Endothelial cell of hepatic sinusoid (primary cell): ENCODE data around the gene MLF2.
"Not testable (repeated sequence)": the region's sequence is repeated elsewhere in the genome, so short reads cannot be mapped to it uniquely, and the experiment has no call there.

Experiments used
- in situ Hi-C: cut with HindIII; loops from 2 replicates; pipeline ENCODE4 v1.10.0; 2017; ENCODE audit warnings: low sequenced_read_pairs

Gene MLF2

GRCh38 chr12:6735448-6736191 is 17.3 kb downstream of the MLF2 start:
- in situ Hi-C loops = no loop called here

GRCh38 chr12:6734506-6735387 is 18.2 kb downstream of the MLF2 start:
- in situ Hi-C loops = loop anchor here (5.0 kb wide), 1 partner anchor 63 kb away; no protein-coding TSS in a partner anchor

- in situ Hi-C loops = loop anchor here (5.0 kb wide), 1 partner anchor 67 kb away; no protein-coding TSS in a partner anchor
Observed at GRCh38 chr12:6730169-6730568, 22.8 kb downstream of the MLF2 start.

GRCh38 chr12:6729186-6729585 is 23.8 kb downstream of the MLF2 start:
- in situ Hi-C loops = loop anchor here (5.0 kb wide), 1 partner anchor 37 kb away; no protein-coding TSS in a partner anchor

- in situ Hi-C loops = loop anchor here (5.0 kb wide), 1 partner anchor 33 kb away; no protein-coding TSS in a partner anchor
Observed at GRCh38 chr12:6725350-6725749, 27.6 kb downstream of the MLF2 start.

GRCh38 chr12:6724409-6724797 is 28.5 kb downstream of the MLF2 start:
- in situ Hi-C loops = no loop called here

GRCh38 chr12:6723607-6724408 is 29.1 kb downstream of the MLF2 start, which contains the start of gene COPS7A:
TSS of gene COPS7A (plus strand) at chr12:6724046. CDS start at chr12:6724657, 611 bp downstream.
- in situ Hi-C loops = no loop called here

GRCh38 chr12:6722863-6723262 is 30.1 kb downstream of the MLF2 start:
- in situ Hi-C loops = no loop called here

- in situ Hi-C loops = no loop called here
Observed at GRCh38 chr12:6716874-6717437, 36.0 kb downstream of the MLF2 start.

- in situ Hi-C loops = not testable (repeated sequence)
Observed at GRCh38 chr12:6716031-6716873, 36.7 kb downstream of the MLF2 start.

GRCh38 chr12:6708960-6709394 is 44.0 kb downstream of the MLF2 start:
- in situ Hi-C loops = no loop called here

GRCh38 chr12:6708351-6708750 is 44.6 kb downstream of the MLF2 start:
- in situ Hi-C loops = not testable (repeated sequence)

- in situ Hi-C loops = no loop called here
Observed at GRCh38 chr12:6703631-6704030, 49.3 kb downstream of the MLF2 start.

- in situ Hi-C loops = no loop called here
Observed at GRCh38 chr12:6701078-6701768, 51.7 kb downstream of the MLF2 start.

GRCh38 chr12:6700646-6701051 is 52.3 kb downstream of the MLF2 start, which contains the start of gene PIANP:
TSS of gene PIANP (minus strand) at chr12:6700815. CDS start at chr12:6698061, 2,754 bp downstream.
- in situ Hi-C loops = no loop called here

- in situ Hi-C loops = no loop called here
Observed at GRCh38 chr12:6699989-6700645, 52.8 kb downstream of the MLF2 start.

GRCh38 chr12:6699259-6699988 is 53.5 kb downstream of the MLF2 start:
- in situ Hi-C loops = no loop called here
